HG03196 (cell line): ENCODE measurements around the gene RAB22A.

Source experiments
- ATAC-seq: cut with Tn5 transposase; IDR thresholded peaks from one replicate; pipeline ENCODE4 v1.9.1; 2021; ENCODE audit not compliant: unreplicated experiment

RAB22A gene, protein sequence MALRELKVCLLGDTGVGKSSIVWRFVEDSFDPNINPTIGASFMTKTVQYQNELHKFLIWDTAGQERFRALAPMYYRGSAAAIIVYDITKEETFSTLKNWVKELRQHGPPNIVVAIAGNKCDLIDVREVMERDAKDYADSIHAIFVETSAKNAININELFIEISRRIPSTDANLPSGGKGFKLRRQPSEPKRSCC

GRCh38 chr20:58309591-58310290 lies at the start of gene RAB22A:
TSS of gene RAB22A (plus strand) at chr20:58309715. CDS start at chr20:58309977, 262 bp downstream.
- peak; percentile 71 for ATAC-seq

- ATAC-seq: no peak
These were observed 49.5 kb upstream of the RAB22A start for GRCh38 chr20:58260006-58260405.

DNA sequence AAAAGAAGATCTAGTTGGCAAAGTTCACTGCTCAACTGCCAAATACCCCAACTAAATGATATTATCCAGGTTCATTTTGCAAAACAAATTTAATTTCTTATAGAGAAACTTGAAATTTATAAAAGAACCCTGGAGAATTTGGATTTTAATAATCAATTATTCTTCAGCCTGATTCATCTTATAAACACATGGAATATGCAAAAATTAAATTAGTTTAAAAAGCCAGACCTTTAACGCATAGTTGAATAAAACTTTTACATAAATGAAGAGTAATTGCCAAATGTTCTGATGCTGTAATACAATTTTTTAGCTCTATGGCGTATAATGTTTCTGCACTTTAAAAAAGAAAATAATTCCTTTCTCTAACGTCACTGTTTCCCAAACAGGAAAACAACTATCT lies 47.9 kb upstream of the RAB22A start:
- no peak for ATAC-seq

GRCh38 chr20:58264271-58264670 lies 45.2 kb upstream of the RAB22A start:
- no peak for ATAC-seq

- ATAC-seq: no peak
These were observed 41.9 kb upstream of the RAB22A start for GRCh38 chr20:58267389-58268215.

DNA sequence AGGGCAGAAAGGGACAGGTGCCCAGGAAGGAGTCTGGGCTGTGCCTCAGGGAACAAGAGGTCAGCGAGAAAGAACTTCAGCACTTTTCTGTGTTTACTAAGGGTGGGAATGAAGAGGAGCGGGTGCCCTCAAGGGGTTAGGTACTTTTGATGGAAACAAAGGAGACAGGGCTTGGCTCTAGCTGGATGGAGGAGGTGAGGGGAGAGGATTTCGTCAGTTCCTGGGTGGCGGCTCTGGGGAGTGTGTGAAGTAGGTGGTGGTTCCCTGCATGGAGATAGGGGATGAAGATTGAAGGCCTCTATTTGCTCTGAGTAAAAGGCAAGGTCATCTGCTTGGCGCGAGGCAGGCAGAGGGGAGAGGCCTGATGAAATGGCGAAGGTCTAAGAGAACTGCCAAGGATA lies 41.1 kb upstream of the RAB22A start:
- ATAC-seq: no peak

DNA sequence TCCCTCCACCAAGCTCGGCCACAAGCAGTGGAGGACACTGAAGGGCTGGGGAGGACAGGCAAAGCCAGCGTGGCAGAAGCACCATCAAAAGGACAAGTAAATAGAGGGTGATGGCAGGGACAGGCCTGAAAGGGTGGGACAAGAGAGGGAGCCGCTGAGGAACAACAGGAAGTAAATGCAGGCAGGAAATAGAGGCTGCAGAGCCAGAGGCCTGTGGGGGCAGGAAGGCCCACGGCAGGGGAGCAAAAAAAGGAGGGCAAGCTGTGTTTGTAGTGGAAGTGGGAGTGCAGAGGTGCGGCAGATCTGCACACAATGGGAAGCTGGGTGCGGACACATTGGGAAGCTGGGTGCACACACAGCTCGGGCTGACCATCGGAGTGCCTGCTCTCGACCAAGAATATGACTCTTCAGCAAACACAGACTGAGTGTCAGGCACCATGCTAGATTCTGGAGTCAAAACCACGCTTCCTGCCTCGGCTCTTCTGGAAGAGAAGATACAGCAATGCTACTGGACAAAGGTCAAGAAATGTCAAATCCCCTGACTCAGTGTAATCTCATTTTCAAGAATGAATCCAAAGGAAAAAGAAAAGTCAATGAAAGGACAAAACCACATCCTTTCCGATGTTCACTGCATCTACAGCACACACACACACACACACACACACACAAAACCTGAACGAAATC lies 40.4 kb upstream of the RAB22A start:
- no peak for ATAC-seq

GRCh38 chr20:58271606-58272351 lies 37.7 kb upstream of the RAB22A start:
- ATAC-seq: no peak

DNA sequence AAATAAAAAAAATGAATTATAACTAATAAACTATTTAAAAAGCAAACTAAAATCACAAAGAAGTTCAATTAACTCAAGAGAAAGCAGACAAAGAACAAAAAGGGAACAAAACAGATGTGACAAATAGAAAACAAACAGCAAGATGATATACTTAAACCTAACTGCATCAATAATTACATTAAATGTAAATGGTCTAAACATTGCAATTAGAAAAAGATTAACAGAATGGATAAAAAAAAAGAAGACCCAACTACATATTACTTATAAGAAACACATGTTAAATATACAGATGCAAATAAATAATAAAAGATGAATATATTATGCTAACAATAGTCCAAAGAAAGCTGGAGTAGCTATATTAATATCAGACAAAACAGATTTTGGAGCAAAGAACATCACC lies 35.1 kb upstream of the RAB22A start:
- no peak for ATAC-seq

DNA sequence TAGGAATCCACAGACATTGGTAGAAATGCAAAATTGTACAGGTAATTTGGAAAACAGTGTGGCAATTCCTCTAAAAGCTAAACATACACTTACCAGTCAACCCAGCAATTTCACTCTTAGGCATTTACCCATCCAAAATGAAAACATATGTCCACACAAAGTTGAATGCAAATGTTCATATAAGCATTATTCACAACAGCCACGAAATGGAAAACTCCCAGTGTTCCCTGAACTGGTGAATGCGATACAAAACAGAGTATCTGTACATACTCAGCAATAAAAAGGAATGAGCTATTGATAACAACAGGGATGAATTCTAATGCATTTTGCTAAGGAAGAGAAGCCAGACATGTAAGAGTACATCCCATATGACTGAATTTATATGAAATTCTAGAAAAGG lies 32.4 kb upstream of the RAB22A start:
- ATAC-seq: no peak

DNA sequence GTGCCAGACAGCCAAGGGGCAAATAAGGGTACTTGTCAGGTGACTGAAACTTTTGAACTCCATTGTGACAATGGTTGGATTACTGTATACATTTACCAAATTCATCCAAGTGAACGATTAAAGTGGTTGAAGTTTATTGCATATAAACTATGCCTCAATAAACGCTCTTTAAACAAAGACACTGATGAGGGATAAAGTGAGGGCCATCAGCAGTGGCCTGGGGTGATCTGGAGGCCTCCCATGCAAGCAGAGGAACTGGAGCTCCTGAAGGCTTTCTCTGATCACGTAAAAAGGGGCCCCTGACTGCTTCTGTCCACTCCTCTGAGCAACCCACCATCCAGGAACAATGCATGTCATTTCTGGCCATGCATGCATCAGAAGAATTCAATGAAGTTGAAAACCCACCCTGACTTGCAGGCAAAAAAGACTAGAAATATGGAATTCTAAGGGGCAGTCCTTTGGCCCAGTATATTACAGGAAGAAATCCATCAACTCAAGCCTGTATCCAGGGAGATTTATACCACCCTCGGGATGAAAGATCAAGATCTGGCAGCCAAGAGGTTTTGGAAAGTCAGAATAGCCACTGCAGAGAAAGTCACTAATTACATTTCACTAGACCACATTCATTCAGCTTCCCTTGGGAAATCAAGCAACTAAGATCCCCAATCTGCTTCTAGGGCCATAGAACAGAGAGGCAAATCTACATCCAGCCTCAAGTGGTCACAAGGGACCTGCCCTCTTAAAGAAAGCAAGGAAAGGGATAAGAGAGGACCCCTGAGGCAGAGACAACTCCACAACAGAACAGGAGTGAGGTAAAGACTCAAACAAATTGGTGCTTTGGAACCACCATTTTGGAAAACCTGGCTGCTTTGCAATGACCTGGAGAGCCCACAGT lies 31.7 kb upstream of the RAB22A start:
- no peak for ATAC-seq

DNA sequence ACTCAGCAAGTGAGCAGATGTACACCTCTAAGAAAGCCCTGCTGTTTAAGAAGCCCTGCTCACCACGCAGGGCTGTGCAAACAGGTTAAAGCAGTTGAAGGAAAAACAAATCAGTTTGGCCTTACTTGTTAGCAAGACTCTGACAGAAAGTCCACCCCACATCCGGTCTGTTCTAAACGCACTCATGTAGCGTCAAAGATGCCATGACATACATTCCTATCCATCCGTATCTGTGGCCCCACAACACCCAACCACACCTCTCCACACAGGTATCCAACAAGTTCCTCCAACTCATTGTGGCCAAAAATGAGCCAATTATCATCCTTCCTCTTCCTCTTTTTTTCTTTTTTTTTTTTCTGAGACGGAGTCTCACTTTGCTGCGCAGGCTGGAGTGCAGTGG lies 22.8 kb upstream of the RAB22A start:
- no peak for ATAC-seq

GRCh38 chr20:58287638-58288037 lies 21.9 kb upstream of the RAB22A start:
- no peak for ATAC-seq

DNA sequence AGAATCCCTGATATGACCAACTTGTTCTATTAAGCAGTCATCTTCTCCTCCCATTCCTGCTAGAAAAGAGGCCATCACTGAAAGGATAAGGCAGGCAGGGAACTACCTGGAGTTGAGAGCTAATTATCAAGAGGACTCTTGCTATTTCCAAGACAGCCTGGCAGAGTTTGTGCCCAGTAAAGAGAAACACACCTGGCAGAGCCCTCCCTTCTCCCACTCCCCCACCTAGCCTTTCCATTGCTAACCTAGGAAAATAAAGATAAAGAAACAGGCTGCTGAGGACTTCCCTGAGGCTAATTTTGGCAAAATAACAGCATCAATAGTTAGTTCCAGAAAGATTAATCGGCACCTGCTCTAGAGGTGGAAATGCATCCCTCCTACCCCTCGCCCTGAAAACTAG lies 20.4 kb upstream of the RAB22A start:
- ATAC-seq: no peak

- ATAC-seq: no peak
These were observed 16.1 kb upstream of the RAB22A start for GRCh38 chr20:58293453-58293852.

DNA sequence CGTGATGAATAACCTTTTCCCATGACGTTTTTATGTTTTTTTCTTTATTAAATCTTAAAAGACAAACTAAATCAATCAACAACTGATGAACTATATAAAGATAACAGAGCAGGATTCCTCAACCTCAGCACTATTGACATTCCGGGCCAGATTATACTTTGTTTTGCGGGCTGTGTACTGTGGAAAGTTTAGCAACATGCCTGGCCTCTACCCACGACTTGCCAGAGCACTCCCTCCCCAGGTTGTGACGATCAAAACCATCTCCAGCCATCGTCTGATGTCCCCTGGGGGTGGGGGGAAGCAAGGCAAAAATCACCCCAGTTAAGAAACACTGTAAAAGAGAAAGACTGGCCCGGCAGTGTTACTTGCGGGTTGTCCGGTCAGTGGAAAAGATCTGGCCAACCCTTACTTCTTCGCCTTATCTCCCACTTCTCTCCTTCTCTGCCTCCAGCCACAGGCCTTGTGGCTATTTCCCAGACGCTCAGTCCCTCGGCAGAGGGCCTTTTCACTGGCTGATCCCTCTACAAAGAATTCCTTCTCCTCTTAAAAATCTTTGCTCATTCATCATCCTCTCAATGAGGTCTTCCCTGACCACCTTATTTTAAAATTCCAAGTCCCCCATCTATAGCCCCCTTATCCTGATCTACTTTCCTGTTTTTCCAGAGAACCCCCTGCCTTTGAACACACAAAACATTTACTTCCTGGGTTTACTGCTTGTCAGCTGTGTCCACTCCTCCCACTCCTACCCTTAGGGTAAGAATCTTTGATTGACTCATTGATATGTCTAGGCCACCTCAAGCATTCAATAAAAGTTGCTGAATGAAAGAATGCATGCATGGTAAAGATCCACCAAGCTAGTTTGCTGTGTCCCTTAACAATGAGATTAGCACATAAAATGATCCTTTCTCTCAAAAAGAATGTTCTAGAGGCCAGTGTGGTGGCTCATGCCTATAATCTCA lies 14.7 kb upstream of the RAB22A start:
- no peak for ATAC-seq

DNA sequence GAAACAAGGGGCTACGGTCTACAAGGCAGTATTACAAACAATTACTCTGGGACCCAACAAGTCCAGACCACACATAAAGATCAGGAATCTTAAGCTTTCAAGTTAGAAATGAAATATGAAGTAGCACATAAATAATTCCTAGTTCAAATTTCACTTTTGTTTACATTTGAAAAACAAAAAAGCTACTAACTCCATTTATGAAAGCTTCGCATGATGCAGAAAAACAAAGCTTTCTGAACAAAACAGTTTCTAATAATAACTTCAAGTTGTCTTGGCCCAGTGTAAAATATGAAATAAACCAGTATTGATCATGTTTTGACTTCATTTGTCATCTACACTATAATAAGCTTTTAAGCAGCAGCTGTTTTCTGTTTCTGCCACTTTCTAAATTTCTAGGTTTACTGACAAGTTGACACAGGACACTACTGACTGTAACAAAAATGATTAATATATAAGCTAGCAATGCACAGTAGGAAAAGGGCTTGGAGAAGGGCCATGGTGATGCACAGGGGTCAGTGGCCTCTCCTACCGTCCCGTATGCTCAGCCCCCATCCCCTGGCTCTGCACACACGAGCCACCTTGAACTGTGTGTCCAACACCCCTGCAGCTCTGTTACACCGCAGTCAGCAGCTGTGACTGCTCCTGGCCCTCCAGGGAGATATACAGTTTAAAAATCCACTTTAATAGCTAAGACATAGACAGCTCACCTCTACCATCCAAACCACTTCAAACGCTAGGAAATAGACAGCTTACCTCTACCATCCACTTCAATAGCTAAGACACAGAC lies 13.3 kb upstream of the RAB22A start:
- no peak for ATAC-seq

GRCh38 chr20:58297394-58297793 lies 12.1 kb upstream of the RAB22A start:
- no peak for ATAC-seq
